ENCODE measurements around the gene GARRE1.

DNA sequence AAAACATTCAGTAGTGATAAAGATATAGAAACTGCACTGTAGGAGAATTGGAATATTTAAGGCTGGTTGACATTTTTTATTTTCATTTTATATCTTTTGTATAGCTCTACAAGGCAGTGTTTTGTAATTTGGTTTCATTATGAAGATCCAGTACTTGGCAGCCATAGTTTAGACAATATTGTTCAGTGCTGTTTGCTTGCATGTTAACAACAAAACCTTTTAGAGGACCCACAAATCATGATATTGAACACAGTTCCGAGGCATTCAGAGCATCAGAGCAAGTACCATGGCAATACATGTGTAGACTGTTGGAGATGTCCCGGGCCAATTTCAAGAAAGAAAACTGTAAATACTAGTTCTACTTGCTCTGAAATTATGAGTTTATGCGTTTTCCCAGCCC is 25.6 kb upstream of the GARRE1 start:
- TF ChIP-seq, protein P1, sequence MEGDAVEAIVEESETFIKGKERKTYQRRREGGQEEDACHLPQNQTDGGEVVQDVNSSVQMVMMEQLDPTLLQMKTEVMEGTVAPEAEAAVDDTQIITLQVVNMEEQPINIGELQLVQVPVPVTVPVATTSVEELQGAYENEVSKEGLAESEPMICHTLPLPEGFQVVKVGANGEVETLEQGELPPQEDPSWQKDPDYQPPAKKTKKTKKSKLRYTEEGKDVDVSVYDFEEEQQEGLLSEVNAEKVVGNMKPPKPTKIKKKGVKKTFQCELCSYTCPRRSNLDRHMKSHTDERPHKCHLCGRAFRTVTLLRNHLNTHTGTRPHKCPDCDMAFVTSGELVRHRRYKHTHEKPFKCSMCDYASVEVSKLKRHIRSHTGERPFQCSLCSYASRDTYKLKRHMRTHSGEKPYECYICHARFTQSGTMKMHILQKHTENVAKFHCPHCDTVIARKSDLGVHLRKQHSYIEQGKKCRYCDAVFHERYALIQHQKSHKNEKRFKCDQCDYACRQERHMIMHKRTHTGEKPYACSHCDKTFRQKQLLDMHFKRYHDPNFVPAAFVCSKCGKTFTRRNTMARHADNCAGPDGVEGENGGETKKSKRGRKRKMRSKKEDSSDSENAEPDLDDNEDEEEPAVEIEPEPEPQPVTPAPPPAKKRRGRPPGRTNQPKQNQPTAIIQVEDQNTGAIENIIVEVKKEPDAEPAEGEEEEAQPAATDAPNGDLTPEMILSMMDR (IDR thresholded peaks at IDR 0.05 in 2 of 3, conservative IDR thresholded peaks at IDR 0.05 in 1 of 3; ENCODE audit: borderline replicate concordance in 1 of 3, insufficient read depth in 1 of 3, low read depth in 2 of 3, low read length in 2 of 3), result no peak
- TF ChIP-seq EZH2 (IDR thresholded peaks at IDR 0.05) (no peak), YY1 (IDR thresholded peaks at IDR 0.05; ENCODE audit: extremely low read depth, insufficient replicate concordance, low read depth, low read length) (no peak), POLR2A (IDR thresholded peaks at IDR 0.05; ENCODE audit: borderline replicate concordance, extremely low read depth, insufficient read depth, insufficient read length) (no peak), SIN3A (IDR thresholded peaks at IDR 0.05; ENCODE audit: low read depth) (no peak), EZH2phosphoT487 (IDR thresholded peaks at IDR 0.05; ENCODE audit: borderline replicate concordance) (no peak), RAD21 (IDR thresholded peaks at IDR 0.05; ENCODE audit: low read depth) (no peak), POLR2AphosphoS5 (IDR thresholded peaks at IDR 0.05; ENCODE audit: low read depth, low read length) (no peak), CEBPB (IDR thresholded peaks at IDR 0.05; ENCODE audit: low read depth) (no peak), ZNF274 (IDR thresholded peaks at IDR 0.05; ENCODE audit: low read depth, low read length) (no peak), JUND (IDR thresholded peaks at IDR 0.05) (no peak), EGR1 (IDR thresholded peaks at IDR 0.05; ENCODE audit: low read depth) (no peak)
- TF ChIP-seq, protein P2, sequence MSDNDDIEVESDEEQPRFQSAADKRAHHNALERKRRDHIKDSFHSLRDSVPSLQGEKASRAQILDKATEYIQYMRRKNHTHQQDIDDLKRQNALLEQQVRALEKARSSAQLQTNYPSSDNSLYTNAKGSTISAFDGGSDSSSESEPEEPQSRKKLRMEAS (IDR thresholded peaks at IDR 0.05), result no peak
- TF ChIP-seq, protein P3, sequence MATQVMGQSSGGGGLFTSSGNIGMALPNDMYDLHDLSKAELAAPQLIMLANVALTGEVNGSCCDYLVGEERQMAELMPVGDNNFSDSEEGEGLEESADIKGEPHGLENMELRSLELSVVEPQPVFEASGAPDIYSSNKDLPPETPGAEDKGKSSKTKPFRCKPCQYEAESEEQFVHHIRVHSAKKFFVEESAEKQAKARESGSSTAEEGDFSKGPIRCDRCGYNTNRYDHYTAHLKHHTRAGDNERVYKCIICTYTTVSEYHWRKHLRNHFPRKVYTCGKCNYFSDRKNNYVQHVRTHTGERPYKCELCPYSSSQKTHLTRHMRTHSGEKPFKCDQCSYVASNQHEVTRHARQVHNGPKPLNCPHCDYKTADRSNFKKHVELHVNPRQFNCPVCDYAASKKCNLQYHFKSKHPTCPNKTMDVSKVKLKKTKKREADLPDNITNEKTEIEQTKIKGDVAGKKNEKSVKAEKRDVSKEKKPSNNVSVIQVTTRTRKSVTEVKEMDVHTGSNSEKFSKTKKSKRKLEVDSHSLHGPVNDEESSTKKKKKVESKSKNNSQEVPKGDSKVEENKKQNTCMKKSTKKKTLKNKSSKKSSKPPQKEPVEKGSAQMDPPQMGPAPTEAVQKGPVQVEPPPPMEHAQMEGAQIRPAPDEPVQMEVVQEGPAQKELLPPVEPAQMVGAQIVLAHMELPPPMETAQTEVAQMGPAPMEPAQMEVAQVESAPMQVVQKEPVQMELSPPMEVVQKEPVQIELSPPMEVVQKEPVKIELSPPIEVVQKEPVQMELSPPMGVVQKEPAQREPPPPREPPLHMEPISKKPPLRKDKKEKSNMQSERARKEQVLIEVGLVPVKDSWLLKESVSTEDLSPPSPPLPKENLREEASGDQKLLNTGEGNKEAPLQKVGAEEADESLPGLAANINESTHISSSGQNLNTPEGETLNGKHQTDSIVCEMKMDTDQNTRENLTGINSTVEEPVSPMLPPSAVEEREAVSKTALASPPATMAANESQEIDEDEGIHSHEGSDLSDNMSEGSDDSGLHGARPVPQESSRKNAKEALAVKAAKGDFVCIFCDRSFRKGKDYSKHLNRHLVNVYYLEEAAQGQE (IDR thresholded peaks at IDR 0.05; ENCODE audit: low read depth), result no peak
